ENCODE results near the gene SPDEF. TPM values are rescaled to one million over a fixed set of nuclear protein-coding genes. Genes with fewer than 3 reads are reported as not detected.

SPDEF gene
- total RNA-seq, 4 donors from 2014 or later, result 9.1 to 47.9 (median 28.7) TPM

DNA sequence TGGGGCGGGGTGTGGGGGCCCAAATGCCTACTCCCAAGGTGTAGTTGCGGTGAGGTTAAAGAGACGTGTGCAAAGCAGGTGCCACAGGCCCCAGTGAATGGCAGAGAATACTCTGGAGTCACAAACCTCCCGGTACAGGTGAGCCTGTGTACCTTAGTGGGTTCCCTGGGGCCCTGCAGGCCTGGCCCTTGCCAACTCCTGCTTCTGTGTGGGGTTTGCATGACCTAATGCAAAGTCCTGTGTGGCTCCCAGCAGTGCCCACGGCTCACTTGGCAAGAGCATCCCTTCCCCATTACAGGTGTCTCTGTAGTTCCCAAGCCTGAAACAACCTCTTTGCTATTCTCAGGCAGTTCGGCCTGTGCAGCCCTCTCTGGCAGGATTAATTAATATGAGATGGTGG lies 17.5 kb downstream of the SPDEF start:
- WGBS, 2 donors, result 74 to 81% methylated on average over 6 of the region's 6 CpGs
- no peak for DNase-seq (ENCODE audit: low spot score in 2 of 2)
- intact Hi-C loops (cut with DNase I; ENCODE audit: low total_unique reads), result loop anchor here (10.0 kb wide), 1 partner anchor 66 kb away; no protein-coding TSS in a partner anchor
- no peak overlapping the region for H3K4me3 ChIP-seq (ENCODE audit: low read depth, poor library complexity, severe bottlenecking)
- no peak for TF ChIP-seq CTCF (IDR thresholded peaks at IDR 0.05)

GRCh38 chr6:34537922-34538550 lies 18.1 kb downstream of the SPDEF start:
- intact Hi-C loops (cut with DNase I; ENCODE audit: low total_unique reads), result loop anchor here (10.0 kb wide), 1 partner anchor 67 kb away; no protein-coding TSS in a partner anchor
- no peak overlapping the region for H3K4me3 ChIP-seq (ENCODE audit: low read depth, poor library complexity, severe bottlenecking)
- 86 to 92% methylated on average over 17 to 19 of the region's 19 CpGs for WGBS, 2 donors
- TF ChIP-seq POLR2A (IDR thresholded peaks at IDR 0.05) (no peak), CTCF (IDR thresholded peaks at IDR 0.05) (no peak)
- no peak for DNase-seq (ENCODE audit: low spot score in 2 of 2)

DNA sequence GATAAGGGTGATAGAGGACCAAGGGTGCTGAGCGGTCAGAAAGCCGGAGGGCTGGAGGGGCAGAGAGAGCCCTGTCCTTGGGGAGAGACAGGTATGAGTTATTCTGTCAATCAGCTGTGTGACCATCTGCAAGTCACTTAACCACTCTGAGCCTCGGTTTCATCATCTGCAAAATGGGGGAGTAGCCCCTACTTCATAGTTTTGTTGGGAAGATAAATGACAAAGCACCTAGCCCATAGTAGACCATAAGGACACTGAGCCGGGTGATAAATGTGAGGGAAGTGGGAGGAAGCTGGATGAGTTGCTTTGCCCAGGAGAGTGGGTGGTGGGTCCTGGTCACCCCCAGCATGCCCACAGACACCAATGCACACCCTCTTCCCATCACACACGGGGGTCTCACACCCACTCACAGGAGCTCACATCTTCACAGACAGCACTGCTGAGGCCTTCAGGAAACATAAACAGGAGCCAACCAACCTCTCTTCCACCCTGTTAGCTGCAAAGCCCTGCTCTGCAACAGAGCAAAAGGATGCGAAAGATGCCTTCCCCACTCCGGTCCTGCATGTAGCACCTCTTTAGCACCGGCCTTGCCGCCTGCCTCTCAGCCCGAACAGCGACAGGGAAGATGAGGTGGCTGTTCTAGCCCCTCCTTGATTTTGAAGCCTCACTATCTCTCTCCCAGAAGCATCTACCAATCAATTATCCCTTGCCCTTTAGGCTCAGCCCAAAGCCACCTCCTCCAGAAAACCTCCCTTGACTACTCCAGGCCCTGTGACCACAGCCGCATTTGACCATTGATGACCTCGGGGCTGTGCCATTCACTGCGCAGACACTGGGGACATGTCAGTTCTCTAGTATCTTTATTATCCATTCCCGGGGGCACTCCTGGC lies 18.9 kb downstream of the SPDEF start:
- TF ChIP-seq CTCF (IDR thresholded peaks at IDR 0.05) (no peak), POLR2A (IDR thresholded peaks at IDR 0.05) (no peak)
- intact Hi-C loops (cut with DNase I; ENCODE audit: low total_unique reads), result loop anchor here (10.0 kb wide), 1 partner anchor 68 kb away; no protein-coding TSS in a partner anchor
- WGBS, 2 donors, result 87 to 93% methylated on average over 15 of the region's 15 CpGs
- no peak overlapping the region for H3K4me3 ChIP-seq (ENCODE audit: low read depth, poor library complexity, severe bottlenecking)
- DNase-seq (ENCODE audit: low spot score in 2 of 2), result no peak

GRCh38 chr6:34536251-34536958 lies 19.7 kb downstream of the SPDEF start:
- no peak overlapping the region for H3K4me3 ChIP-seq (ENCODE audit: low read depth, poor library complexity, severe bottlenecking)
- intact Hi-C loops (cut with DNase I; ENCODE audit: low total_unique reads), result loop anchor here (10.0 kb wide), 1 partner anchor 68 kb away; no protein-coding TSS in a partner anchor
- no peak for TF ChIP-seq POLR2A (IDR thresholded peaks at IDR 0.05)
- TF ChIP-seq CTCF (IDR thresholded peaks at IDR 0.05), result no peak
- no peak for DNase-seq (ENCODE audit: low spot score in 2 of 2)
- 49 to 78% methylated on average over 3 of the region's 3 CpGs for WGBS, 2 donors

GRCh38 chr6:34535646-34536045 lies 20.5 kb downstream of the SPDEF start:
- H3K4me3 ChIP-seq (ENCODE audit: low read depth, poor library complexity, severe bottlenecking), result no peak overlapping the region
- DNase-seq (ENCODE audit: low spot score in 2 of 2), result no peak
- TF ChIP-seq POLR2A (IDR thresholded peaks at IDR 0.05) (no peak), CTCF (IDR thresholded peaks at IDR 0.05) (no peak)
- intact Hi-C loops (cut with DNase I; ENCODE audit: low total_unique reads), result loop anchor here (10.0 kb wide), 1 partner anchor 69 kb away; no protein-coding TSS in a partner anchor
- 80% methylated on average over 10 to 11 of the region's 11 CpGs for WGBS, 2 donors

Measured in lower leg skin (tissue), 4 donors.